PC-9 (cell line): Measurements from ENCODE around the gene LATS2. TPM values are rescaled to one million over a fixed set of nuclear protein-coding genes. Genes with fewer than 3 reads are reported as not detected.

ENCODE experiments used
- BruUV-seq: library from RNA; stranded (reverse); fragments of 400-500 nt; replicated peaks from 2 replicates; lab custom pipeline; 2021; lab: Mats Ljungman, UMichigan
- CTCF ChIA-PET: fragments of 300-600 bp; sonication (Branson Sonifier 250); formaldehyde crosslinking; loops from one replicate; lab custom pipeline; 2022; ENCODE audit warnings: antibody characterized with exemption; lab: Charles Lee
- POLR2A ChIA-PET: fragments of 300-600 bp; sonication (Branson Sonifier 250); formaldehyde crosslinking; loops from one replicate; lab custom pipeline; 2022; ENCODE audit warnings: antibody characterized with exemption; ENCODE audit not compliant: unreplicated experiment; lab: Charles Lee
- DNase-seq, 2 experiments: peaks; one replicate each; pipeline versions ENCODE4 v3.0.0 to v3.0.0-alpha.2; 2015 to 2022; ENCODE audit warnings: mixed read lengths in 1 of 2
- H2AFZ ChIP-seq: fragments of 200-600 bp; sonication (generic); 2 replicates; pipeline ENCODE4 v1.8.1; 2017; ENCODE audit warnings: antibody characterized with exemption
- H3F3A ChIP-seq: fragments of 200-600 bp; sonication (generic); 2 replicates; pipeline ENCODE4 v1.8.1; 2017; ENCODE audit warnings: antibody characterized with exemption, mild to moderate bottlenecking, low read depth; ENCODE audit not compliant: insufficient read depth
- H3K27ac ChIP-seq: fragments of 200-600 bp; sonication (generic); 2 replicates; pipeline ENCODE4 v1.6.1; 2016; ENCODE audit warnings: mixed run types
- H3K27me3 ChIP-seq: fragments of 200-600 bp; sonication (generic); 2 replicates; pipeline ENCODE4 v1.6.1; 2016; ENCODE audit warnings: low read depth, mixed run types; ENCODE audit not compliant: insufficient read depth
- H3K36me3 ChIP-seq: fragments of 200-600 bp; sonication (generic); 2 replicates; pipeline ENCODE4 v1.6.1; 2016; ENCODE audit warnings: low read depth, mixed run types
- H3K4me1 ChIP-seq: fragments of 200-600 bp; sonication (generic); replicated peaks from 2 replicates; pipeline ENCODE4 v1.6.1; 2016; ENCODE audit warnings: mixed run types; ENCODE audit not compliant: insufficient read depth
- H3K4me2 ChIP-seq: fragments of 200-600 bp; sonication (generic); 2 replicates; pipeline ENCODE4 v1.6.1; 2017; ENCODE audit warnings: mixed run types
- H3K4me3 ChIP-seq: fragments of 200-600 bp; sonication (generic); 2 replicates; pipeline ENCODE4 v1.6.1; 2016; ENCODE audit warnings: mixed run types
- H3K79me2 ChIP-seq: fragments of 200-600 bp; sonication (generic); 2 replicates; pipeline ENCODE4 v1.6.1; 2017; ENCODE audit warnings: low read depth, mixed run types
- H3K9me2 ChIP-seq: fragments of 200-600 bp; sonication (generic); 2 replicates; pipeline ENCODE4 v1.8.1; 2017; ENCODE audit warnings: mild to moderate bottlenecking; ENCODE audit not compliant: insufficient read depth
- H3K9me3 ChIP-seq: fragments of 200-600 bp; sonication (generic); 2 replicates; pipeline ENCODE4 v1.8.1; 2016; ENCODE audit warnings: low read depth; ENCODE audit not compliant: insufficient read depth
- H4K20me1 ChIP-seq: fragments of 200-600 bp; sonication (generic); 2 replicates; pipeline ENCODE4 v1.8.1; 2017; ENCODE audit not compliant: insufficient read depth
- EZH2 ChIP-seq: fragments of 200-600 bp; sonication (generic); IDR thresholded peaks from 2 replicates; pipeline ENCODE4 v1.8.0; 2017; ENCODE audit warnings: antibody characterized with exemption, low read depth
- intact Hi-C: fragments of 100-400 bp; cut with micrococcal nuclease; formaldehyde crosslinking; loops from one replicate; pipeline ENCODE4 v1.10.0; 2022; ENCODE audit not compliant: unreplicated experiment
- total RNA-seq: library from RNA; stranded (reverse); gene quantifications from 2 replicates; pipeline ENCODE4 v1.2.3, GENCODE V29; 2021
- TF ChIP-seq, protein P1 (sequence below): fragments of 200-600 bp; sonication (generic); conservative IDR thresholded peaks from 2 replicates; pipeline ENCODE4 v1.6.1; 2017; ENCODE audit warnings: mixed run types, antibody characterized with exemption, mild to moderate bottlenecking, moderate library complexity

Gene LATS2
- total RNA-seq, 1 experiment from 2014 or later, result 12.3 TPM

DNA sequence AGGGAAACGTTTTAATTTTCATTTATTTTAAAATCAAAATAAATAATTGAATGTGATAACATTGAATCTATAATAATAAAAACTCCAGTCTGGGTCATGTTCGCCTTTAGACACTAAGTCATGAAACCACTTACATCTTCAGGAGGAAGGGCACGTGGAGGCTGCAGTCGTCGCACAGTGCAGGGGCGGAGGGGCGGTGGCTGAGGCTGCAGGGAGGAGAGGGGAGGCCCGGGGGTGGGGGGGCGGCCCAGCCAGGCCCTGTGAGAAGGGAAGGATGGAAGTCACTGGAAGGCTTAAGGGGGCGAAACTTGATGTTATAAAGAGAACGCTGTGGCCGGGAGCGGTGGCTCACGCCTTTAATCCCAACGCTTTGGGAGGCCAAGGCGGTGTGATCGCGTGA is 14.9 kb upstream of the LATS2 start:
- H4K20me1 ChIP-seq, result no peaks in the 10 kb centered on the region
- no peaks in the 10 kb centered on the region for H3K36me3 ChIP-seq
- H3K4me1 ChIP-seq, result peaks cover 31% of the 10 kb centered on the region
- H3K79me2 ChIP-seq, result no peaks in the 10 kb centered on the region
- no peaks in the 10 kb centered on the region for H3K9me3 ChIP-seq
- TF ChIP-seq, protein P1, sequence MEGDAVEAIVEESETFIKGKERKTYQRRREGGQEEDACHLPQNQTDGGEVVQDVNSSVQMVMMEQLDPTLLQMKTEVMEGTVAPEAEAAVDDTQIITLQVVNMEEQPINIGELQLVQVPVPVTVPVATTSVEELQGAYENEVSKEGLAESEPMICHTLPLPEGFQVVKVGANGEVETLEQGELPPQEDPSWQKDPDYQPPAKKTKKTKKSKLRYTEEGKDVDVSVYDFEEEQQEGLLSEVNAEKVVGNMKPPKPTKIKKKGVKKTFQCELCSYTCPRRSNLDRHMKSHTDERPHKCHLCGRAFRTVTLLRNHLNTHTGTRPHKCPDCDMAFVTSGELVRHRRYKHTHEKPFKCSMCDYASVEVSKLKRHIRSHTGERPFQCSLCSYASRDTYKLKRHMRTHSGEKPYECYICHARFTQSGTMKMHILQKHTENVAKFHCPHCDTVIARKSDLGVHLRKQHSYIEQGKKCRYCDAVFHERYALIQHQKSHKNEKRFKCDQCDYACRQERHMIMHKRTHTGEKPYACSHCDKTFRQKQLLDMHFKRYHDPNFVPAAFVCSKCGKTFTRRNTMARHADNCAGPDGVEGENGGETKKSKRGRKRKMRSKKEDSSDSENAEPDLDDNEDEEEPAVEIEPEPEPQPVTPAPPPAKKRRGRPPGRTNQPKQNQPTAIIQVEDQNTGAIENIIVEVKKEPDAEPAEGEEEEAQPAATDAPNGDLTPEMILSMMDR, result no peak
- TF ChIP-seq EZH2, result no peak
- ChIA-PET CTCF (no interaction called here), POLR2A (no interaction called here)
- intact Hi-C loops, result no loop called here
- no peak overlapping the region for H2AFZ ChIP-seq
- peaks cover 24% of the 10 kb centered on the region for H3F3A ChIP-seq
- DNase-seq, result no peak
- no peak overlapping the region for H3K4me2 ChIP-seq
- H3K9me2 ChIP-seq, result no peaks in the 10 kb centered on the region
- BruUV-seq, result no TSS peak
- H3K27me3 ChIP-seq, result no peaks in the 10 kb centered on the region
- H3K4me3 ChIP-seq, result no peak overlapping the region
- H3K27ac ChIP-seq, result no peak overlapping the region

DNA sequence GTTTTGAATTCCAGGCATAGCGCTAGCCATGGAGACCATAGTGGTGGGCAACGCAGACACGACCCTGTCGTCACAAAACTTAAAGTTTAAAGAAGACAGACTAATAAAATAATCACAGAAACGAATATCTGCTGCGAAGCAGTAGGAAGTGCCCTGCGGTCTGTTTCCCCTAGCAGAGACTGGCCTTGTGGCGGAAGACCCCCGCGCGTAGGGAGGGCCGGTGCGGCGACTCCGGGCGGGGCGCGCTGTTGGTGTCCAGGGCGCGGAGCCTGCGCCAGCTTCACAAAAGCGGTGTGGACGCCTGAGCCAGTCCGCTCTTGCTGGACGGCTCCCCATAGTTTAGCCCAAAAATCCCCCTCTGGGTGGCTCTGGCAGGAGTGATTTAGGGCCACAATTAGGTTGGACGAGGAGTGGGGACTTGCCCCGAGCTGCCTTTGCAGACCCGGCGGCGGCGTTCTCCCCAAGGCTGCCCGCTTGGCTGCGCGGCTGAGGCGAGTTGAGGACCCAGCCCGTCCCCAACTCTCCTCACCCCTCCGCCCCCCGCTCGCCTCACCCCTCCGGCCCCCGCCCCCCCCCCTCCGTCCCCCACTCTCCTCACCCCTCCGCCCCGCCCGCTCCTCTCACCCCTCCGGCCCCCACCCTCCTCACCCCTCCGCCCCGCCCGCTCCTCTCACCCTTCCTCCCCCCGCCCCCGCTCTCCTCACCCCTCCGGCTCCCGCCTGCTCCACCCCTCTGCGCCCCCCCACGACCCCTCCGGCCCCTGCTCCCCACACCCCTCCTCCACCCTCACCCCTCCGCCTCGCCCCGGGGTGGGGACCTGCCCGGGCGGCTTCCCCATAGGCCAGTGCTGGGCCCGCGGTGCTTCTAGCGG is 14.2 kb upstream of the LATS2 start:
- Histone ChIP-seq H3F3A (peaks cover 30% of the 10 kb centered on the region), H4K20me1 (no peaks in the 10 kb centered on the region), H3K27ac (no peak overlapping the region), H3K36me3 (no peaks in the 10 kb centered on the region), H3K27me3 (no peaks in the 10 kb centered on the region), H3K79me2 (no peaks in the 10 kb centered on the region), H3K4me2 (no peak overlapping the region), H3K9me3 (no peaks in the 10 kb centered on the region), H3K9me2 (no peaks in the 10 kb centered on the region), H3K4me3 (no peak overlapping the region), H2AFZ (no peak overlapping the region), H3K4me1 (peaks cover 34% of the 10 kb centered on the region)
- CTCF ChIA-PET, result no interaction called here
- POLR2A ChIA-PET, result no interaction called here
- TF ChIP-seq, protein P1, result no peak
- no peak for DNase-seq
- BruUV-seq, result no TSS peak
- intact Hi-C loops, result no loop called here

DNA sequence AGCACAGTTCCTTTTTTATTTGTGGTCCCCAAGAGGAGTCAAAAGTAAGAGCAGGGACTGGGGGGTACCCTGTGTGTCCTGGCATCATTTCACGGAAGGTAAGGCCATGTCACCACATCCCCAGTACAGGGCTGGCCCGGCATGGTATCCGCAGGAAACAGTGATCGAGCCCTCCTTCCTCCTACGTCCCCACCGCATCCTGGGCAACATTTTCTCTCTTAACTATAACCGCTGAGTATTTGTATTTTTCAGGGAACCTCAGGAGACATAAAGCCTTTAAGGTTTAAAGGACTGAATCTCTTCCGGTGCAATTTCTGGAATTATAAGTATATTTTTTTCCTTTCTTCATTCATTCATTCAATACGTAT is 13.6 kb upstream of the LATS2 start:
- intact Hi-C loops, result no loop called here
- H3K4me2 ChIP-seq, result no peak overlapping the region

More for the DNA sequence above, 13.6 kb upstream of the LATS2 start:
- Histone ChIP-seq H3K9me3 (no peaks in the 10 kb centered on the region), H3K9me2 (no peaks in the 10 kb centered on the region), H4K20me1 (no peaks in the 10 kb centered on the region), H3K4me3 (no peak overlapping the region), H3K27me3 (no peaks in the 10 kb centered on the region), H3K36me3 (no peaks in the 10 kb centered on the region), H3K79me2 (no peaks in the 10 kb centered on the region), H2AFZ (no peak overlapping the region), H3K4me1 (peaks cover 32% of the 10 kb centered on the region), H3K27ac (no peak overlapping the region), H3F3A (peaks cover 30% of the 10 kb centered on the region)
- TF ChIP-seq EZH2, result no peak
- TF ChIP-seq, protein P1, result no peak
- no TSS peak for BruUV-seq
- DNase-seq, result no peak
- ChIA-PET CTCF (interaction anchor here (0.7 kb wide), 1 partner anchor 756 kb away, joined by 4 read pairs; no protein-coding TSS in a partner anchor), POLR2A (no interaction called here)
